GM19452 (cell line): ENCODE measurements around the gene CCDC142.
A peak's percentile ranks its signal among the peaks of the same experiment; 100 is the strongest.
"Not testable (repeated sequence)": the region's sequence is repeated elsewhere in the genome, so short reads cannot be mapped to it uniquely, and the experiment has no call there.

Source experiments
- ATAC-seq: cut with Tn5 transposase; IDR thresholded peaks from one replicate; pipeline ENCODE4 v1.9.1; 2021; ENCODE audit not compliant: unreplicated experiment

The CCDC142 gene

DNA sequence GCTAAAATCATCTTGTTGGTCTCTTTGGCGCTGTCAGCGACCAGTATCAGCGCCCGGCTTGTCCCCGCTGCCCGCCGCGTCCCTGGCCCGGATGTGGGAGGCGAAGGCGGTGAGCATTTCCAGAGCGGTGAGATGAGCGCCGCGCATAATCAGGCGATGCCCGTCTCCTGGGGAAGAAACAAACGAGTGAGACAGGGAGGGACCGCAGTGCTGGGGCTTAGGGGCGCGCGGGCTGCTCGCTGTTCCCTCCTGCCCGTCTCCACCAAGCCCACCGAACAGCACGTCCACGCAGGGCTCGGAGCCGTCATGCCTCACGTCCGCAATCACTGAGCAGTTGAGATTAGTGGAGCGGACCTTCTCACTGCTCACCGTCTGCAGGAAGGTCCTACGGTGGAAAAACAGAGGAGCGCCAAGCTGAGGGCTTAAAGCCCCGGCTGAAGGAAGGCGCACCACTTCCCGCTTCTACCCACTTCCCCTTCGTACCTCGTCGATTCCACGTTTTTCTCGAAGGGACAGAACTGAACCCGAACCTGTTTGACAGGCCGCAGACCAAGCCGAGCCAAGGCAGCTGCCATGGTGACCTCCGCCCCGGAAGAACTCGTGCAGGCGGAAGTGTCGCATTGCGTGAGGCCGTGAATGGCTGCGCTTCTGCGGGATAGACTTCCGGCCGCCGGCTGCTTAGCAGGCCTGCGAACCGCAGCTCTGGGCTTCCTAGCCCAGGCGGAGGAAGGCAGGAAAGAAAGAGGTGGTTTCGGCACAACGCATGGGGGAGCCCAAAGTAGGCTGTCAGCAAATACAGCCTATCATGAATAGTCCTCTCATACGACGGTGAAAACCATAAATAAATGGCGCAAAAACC is 10.5 kb downstream of the CCDC142 start, which contains the start of gene MRPL53:
Gene MRPL53 (minus strand): TSS at position 595 of the 859 bp plus-strand sequence. CDS start 20 bp downstream, at position 575.
- ATAC-seq = peak; percentile 82

DNA sequence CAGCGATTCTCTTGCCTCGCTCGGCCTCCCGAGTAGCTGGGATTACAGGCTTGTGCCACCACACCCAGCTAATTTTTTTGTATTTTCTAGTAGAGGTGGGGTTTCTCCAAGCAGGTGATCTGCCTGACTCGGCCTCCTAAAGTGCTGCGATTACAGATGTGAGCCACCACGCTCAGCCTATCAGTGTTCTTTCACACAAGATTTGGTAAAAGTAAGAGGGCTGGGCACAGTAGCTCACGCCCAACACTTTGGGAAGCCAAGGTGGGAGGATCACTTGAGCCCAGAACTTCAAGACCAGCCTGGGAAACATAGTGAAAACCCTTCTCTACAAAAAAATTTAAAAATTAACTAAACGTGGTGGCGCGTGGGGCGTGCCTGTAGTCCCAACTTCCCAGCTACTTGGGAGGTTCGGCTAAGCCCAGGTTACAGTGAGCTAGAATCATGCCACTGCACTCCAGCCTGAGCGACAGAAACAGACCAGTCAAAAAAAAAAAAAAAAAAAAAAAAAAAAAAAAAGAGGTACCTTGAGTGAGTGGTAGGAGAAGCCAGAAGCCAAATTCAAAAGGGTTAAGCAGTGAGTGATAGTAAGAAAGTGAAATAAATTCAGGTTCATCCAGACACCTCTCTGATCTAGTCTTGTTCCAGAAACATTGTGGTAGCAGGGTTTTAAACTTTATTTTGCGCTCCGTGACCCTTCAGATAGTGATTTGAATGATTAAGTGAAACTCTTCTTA is 11.3 kb downstream of the CCDC142 start:
- no peak for ATAC-seq

GRCh38 chr2:74470742-74471141 is 12.1 kb downstream of the CCDC142 start:
- ATAC-seq = not testable (repeated sequence)

- ATAC-seq = no peak
Observed at GRCh38 chr2:74464406-74464805, 18.4 kb downstream of the CCDC142 start.

DNA sequence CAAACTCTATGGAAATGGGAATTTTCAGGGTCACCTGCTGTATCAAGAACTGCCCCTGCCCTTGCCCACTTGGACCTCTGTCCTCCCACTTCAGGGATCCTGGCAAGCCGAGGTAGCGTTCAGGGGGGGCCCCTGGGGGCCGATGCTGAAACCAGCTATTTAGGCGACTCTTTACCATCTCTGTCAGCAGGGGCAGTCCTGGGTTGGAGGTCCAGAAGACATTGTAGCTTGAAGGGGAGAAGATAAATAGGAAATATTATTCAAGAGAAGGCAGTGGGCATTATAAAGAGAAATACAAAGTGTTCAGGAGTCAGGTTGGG is 20.1 kb downstream of the CCDC142 start:
- no peak for ATAC-seq

- no peak for ATAC-seq
Observed at GRCh38 chr2:74462054-74462785, 20.6 kb downstream of the CCDC142 start.

DNA sequence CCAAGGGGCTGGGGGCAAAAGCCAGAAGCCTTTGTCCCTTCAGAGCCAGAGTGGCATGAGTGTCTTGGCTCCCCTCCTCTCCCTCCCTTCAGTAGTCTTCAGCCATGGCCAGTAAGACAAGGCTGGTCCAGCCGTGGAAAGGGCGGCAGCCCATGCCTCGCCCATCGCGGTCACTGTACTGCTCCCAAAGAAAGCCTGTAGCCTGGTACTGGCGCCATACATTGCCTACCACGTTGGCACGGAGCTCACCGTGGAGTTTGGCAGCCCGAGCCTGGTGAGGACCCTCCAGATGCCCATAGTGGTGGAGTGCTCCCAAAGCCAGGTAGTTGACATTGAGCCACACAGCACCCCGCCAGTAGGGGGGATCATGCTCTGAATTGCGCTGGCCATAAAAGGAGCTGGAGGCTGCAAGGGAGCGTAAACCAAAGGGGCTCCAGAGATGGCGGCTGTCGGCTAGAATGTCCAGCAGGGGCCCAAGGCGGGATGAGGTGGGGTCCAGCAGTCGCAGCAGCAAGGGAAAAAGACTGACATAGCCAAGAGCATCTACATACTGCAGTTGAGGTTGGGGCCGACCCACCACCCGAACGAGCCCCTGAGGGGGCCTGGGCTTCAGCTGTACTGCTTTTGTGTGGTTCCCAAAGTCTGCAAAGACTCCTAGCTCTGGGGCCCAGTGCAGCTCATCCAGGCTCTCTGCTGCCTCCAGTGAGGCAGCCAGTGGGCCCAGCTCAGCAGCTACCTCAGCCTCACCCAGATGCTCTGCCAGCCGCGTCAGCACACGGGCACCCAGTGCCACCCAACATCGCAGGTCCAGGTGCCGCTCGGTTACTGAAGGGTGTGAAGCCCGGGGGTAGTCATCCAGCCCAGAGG is 21.4 kb downstream of the CCDC142 start:
- no peak for ATAC-seq

GRCh38 chr2:74460187-74460586 is 22.6 kb downstream of the CCDC142 start:
- ATAC-seq = not testable (repeated sequence)

DNA sequence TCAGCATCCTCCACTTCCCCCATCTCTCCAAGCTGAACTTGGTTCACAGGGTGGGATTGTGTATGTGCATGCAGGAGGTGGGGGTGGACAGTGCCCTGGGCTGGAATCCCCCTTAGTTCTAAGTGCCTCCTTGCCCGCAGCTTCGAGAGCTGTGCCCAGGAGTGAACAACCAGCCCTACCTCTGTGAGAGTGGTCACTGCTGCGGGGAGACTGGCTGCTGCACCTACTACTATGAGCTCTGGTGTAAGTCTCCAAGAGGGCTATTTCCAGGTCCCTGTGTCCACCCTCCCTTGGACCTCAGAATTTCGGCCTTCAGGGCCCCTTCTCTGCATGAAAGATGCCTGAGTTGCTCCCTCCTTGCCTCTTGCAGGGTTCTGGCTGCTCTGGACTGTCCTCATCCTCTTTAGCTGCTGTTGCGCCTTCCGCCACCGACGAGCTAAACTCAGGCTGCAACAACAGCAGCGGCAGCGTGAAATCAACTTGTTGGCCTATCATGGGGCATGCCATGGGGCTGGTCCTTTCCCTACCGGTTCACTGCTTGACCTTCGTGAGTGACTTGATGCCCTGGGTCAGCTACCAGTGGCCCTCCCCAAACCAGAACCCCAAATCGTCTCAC is 23.2 kb downstream of the CCDC142 start:
- ATAC-seq = not testable (repeated sequence)

GRCh38 chr2:74458938-74459363 is 23.8 kb downstream of the CCDC142 start:
- no peak for ATAC-seq

DNA sequence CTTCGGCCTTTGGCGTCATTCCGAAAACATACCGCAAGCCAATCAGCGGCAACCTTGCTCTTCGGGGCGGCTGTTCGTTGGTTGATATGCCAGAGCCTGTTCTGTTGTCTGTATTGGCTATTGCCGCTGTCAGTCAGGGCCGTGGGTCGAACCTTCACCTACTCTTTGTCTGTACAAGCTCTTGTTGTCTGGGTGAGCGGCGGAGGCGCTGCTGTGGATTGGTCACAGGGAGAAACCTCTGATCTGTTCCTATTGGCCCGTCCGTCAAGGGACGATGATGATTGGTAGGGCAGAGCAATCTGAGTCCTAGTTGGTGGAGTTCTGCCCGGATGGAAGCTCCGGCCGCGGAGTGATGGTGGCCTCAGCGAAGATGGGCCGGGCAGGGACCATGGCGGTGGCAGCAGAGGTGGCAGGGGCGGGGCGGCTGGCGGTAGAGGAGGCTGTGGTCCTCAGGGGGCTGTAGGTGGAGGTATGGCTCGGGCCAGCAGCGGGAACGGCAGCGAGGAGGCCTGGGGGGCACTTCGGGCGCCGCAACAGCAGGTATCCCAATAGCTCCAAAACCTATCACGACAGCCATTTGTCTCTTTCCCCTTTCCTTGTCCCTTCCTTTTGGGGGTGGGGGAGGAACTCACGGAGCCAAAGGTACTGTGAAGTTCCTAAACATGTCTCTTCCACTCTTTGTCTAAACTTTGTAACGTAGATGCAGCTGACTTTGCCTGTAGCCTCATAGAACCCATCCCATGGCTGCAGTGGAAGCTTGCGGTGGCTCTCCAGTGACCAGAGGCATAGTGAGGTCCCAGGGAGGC is 24.5 kb downstream of the CCDC142 start, which contains the start of gene WBP1:
Gene WBP1 (plus strand): TSS at position 307 of the 806 bp plus-strand sequence. CDS start 165 bp downstream, at position 472.
- ATAC-seq = peak; percentile 79

GRCh38 chr2:74457549-74458131 is 25.2 kb downstream of the CCDC142 start:
- ATAC-seq = peak; percentile 28

GRCh38 chr2:74457129-74457548 is 25.7 kb downstream of the CCDC142 start:
- no peak for ATAC-seq

DNA sequence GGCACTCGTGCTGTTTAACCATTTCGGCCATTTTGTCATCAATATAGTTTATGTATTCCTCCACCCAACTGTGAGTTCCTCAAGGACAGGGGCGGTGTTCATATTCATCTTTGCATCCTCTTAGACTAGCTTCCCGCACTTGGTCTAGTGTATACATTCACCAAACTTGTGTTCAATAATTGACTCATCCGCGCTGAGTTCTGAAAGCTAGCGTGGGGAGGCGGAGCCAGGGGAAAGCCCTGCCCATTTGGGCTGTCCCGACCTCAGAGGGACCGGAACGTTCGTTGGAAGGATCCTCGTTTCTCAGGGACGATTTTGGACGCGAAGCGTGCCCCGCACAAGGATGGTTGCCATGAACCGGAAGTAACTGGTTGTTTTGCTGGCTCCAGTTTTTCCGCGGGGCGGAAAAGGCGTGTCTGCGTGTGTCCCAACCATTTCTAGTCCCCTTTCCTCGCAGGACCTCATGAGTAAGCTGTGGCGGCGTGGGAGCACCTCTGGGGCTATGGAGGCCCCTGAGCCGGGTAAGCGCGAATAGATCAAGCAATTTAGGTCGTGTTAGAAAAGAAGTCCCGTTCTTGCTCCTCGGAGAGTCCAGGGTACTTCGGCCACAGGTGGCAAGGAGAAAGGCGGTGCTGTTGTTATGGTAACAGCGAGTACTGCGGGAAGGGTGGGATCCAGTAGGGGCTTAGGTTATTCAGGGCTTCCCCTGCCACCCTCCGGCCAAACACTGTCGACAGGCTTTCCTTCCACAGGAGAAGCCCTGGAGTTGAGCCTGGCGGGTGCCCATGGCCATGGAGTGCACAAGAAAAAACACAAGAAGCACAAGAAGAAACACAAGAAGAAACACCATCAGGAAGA is 27.9 kb downstream of the CCDC142 start, which contains the start of gene INO80B:
Gene INO80B (plus strand): TSS at position 434 of the 858 bp plus-strand sequence. CDS start 30 bp downstream, at position 464.
- ATAC-seq = peak; percentile 42

DNA sequence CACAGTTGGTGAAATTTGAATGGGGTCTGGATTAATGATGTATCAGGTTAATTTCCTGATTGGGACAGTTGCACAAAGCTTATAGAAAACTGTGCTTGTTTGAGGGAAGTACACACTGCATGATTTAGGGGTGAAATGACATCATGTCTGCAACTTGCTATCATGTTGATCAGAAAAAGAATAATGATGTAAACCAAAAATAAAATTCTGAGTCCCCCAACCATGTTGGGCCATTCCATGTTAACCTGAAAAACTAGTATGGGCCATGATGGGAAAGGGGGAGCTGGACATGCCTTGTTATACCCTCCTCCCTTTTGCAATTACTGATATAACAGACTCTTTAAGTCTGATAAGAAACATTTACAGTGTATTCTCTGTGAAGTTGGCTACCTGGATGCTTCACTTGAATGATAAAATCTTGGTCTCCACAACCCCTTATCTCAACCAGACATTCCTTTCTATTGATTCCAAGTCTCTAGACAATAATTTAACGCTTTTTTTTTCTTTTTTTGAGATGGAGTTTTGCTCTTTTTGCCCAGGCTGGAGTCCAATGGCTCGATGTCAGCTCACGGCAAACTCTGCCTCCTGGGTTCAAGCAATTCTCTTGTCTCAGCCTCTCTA is 32.1 kb downstream of the CCDC142 start:
- ATAC-seq = no peak

- ATAC-seq = no peak
Observed at GRCh38 chr2:74448771-74449170, 34.0 kb downstream of the CCDC142 start.
